Smooth muscle cell (in vitro differentiated cells): Measurements from ENCODE around the gene THSD4. TPM values are rescaled to one million over a fixed set of nuclear protein-coding genes. Genes with fewer than 3 reads are reported as not detected.
A peak's percentile ranks its signal among the peaks of the same experiment; 100 is the strongest.

ENCODE experiments used
- DNase-seq: peaks from one replicate; lab custom pipeline; 2025; ENCODE audit not compliant: unreplicated experiment; lab: John Stamatoyannopoulos, UW
- H2AFZ ChIP-seq: fragments of 200-600 bp; sonication (generic); 2 replicates; pipeline ENCODE4 v1.6.0; 2016; ENCODE audit warnings: antibody characterized with exemption, low read depth, mild to moderate bottlenecking
- H3F3A ChIP-seq: fragments of 200-600 bp; sonication (generic); 2 replicates; pipeline ENCODE4 v1.6.0; 2017; ENCODE audit warnings: antibody characterized with exemption, low read depth
- H3K27ac ChIP-seq: fragments of 200-600 bp; sonication (generic); 2 replicates; pipeline ENCODE4 v1.5.1; 2016; ENCODE audit warnings: low read depth, mild to moderate bottlenecking
- H3K27me3 ChIP-seq: fragments of 200-600 bp; sonication (generic); 2 replicates; pipeline ENCODE4 v1.6.1; 2016; ENCODE audit warnings: low read depth, mild to moderate bottlenecking
- H3K36me3 ChIP-seq: fragments of 200-600 bp; sonication (generic); 2 replicates; pipeline ENCODE4 v1.5.1; 2016; ENCODE audit warnings: low read depth
- H3K4me1 ChIP-seq: fragments of 200-600 bp; sonication (generic); 2 replicates; pipeline ENCODE4 v1.5.1; 2016; ENCODE audit warnings: low read depth
- H3K4me2 ChIP-seq: fragments of 200-600 bp; sonication (generic); 2 replicates; pipeline ENCODE4 v1.6.0; 2016; ENCODE audit warnings: mild to moderate bottlenecking
- H3K4me3 ChIP-seq: fragments of 200-600 bp; sonication (generic); 2 replicates; pipeline ENCODE4 v1.5.1; 2016; ENCODE audit warnings: mild to moderate bottlenecking
- H3K79me2 ChIP-seq: fragments of 200-600 bp; sonication (generic); 2 replicates; pipeline ENCODE4 v1.6.0; 2016; ENCODE audit warnings: low read depth, mild to moderate bottlenecking
- H3K9ac ChIP-seq: fragments of 200-600 bp; sonication (generic); 2 replicates; pipeline ENCODE4 v1.6.0; 2016; ENCODE audit warnings: low read depth
- H3K9me3 ChIP-seq: fragments of 200-600 bp; sonication (generic); replicated peaks from 2 replicates; pipeline ENCODE4 v1.5.1; 2016; ENCODE audit warnings: low read depth
- H4K20me1 ChIP-seq: fragments of 200-600 bp; sonication (generic); 2 replicates; pipeline ENCODE4 v1.6.0; 2016; ENCODE audit warnings: low read depth
- CTCF ChIP-seq: fragments of 200-600 bp; sonication (generic); IDR thresholded peaks from 2 replicates; pipeline ENCODE4 v1.5.1; 2017; ENCODE audit warnings: borderline replicate concordance, mild to moderate bottlenecking, antibody characterized with exemption; ENCODE audit not compliant: insufficient read depth, poor library complexity, severe bottlenecking
- WGBS: methylation state at CpG from one replicate; pipeline ENCODE4 v1.1.7; 2016; ENCODE audit warnings: low lambda C conversion rate; 5-methylcytosine and 5-hydroxymethylcytosine counted together
- polyA plus RNA-seq: library from polyadenylated mRNA; unstranded; fragments of >200 nt; fragmentation: Nextera tagmentation; extraction: Ambion mirVana; gene quantifications from 2 replicates; pipeline ENCODE4 v1.2.1, GENCODE V29; 2016
- total RNA-seq: library from RNA; depleted of rRNA; stranded (reverse); fragments of >200 nt; gene quantifications from 2 replicates; pipeline ENCODE4 v1.2.3, GENCODE V29; 2014

THSD4 gene
- total and polyA plus RNA-seq, 2 experiments from 2014 or later: 2.5 to 4.1 TPM

- no peak for TF ChIP-seq CTCF
- H3K4me3 ChIP-seq: peak overlapping the region; percentile 6
- peak overlapping the region; percentile 76 for H3K4me2 ChIP-seq
Observed at GRCh38 chr15:71526060-71526820, 411.0 kb downstream of the THSD4 start.

GRCh38 chr15:71529361-71529760 lies 414.1 kb downstream of the THSD4 start:
- H3K27me3 ChIP-seq: no peaks in the 10 kb centered on the region
- no peak for TF ChIP-seq CTCF
- H3K36me3 ChIP-seq: no peaks in the 10 kb centered on the region
- no peak overlapping the region for H3K4me2 ChIP-seq
- no peak for DNase-seq
- peaks cover 5% of the 10 kb centered on the region for H3K4me1 ChIP-seq
- no peaks in the 10 kb centered on the region for H3K9me3 ChIP-seq
- H3K27ac ChIP-seq: no peak overlapping the region
- H4K20me1 ChIP-seq: no peaks in the 10 kb centered on the region
- H3K4me3 ChIP-seq: no peak overlapping the region
- H3K79me2 ChIP-seq: no peaks in the 10 kb centered on the region
- H2AFZ ChIP-seq: no peak overlapping the region
- WGBS: 97% methylated on average over 1 of the region's 1 CpG
- no peak overlapping the region for H3K9ac ChIP-seq
- peaks cover 5% of the 10 kb centered on the region for H3F3A ChIP-seq

More at GRCh38 chr15:71526060-71526820, 411.0 kb downstream of the THSD4 start:
- Histone ChIP-seq H2AFZ (no peak overlapping the region), H3K9ac (no peak overlapping the region), H3K4me1 (peaks cover 5% of the 10 kb centered on the region), H3F3A (peaks cover 5% of the 10 kb centered on the region), H4K20me1 (no peaks in the 10 kb centered on the region), H3K27ac (peak overlapping the region; percentile 46), H3K27me3 (no peaks in the 10 kb centered on the region), H3K79me2 (no peaks in the 10 kb centered on the region), H3K9me3 (no peaks in the 10 kb centered on the region), H3K36me3 (no peaks in the 10 kb centered on the region)
- 22% methylated on average over 10 of the region's 10 CpGs for WGBS
- DNase-seq: no peak

- no peak for DNase-seq
- H3K27ac ChIP-seq: no peak overlapping the region
- H3K4me3 ChIP-seq: no peak overlapping the region
- H3K27me3 ChIP-seq: no peaks in the 10 kb centered on the region
- no peak overlapping the region for H3K4me2 ChIP-seq
- peaks cover 5% of the 10 kb centered on the region for H3F3A ChIP-seq
- WGBS: 92% methylated on average over 3 of the region's 3 CpGs
- no peak for TF ChIP-seq CTCF
- H2AFZ ChIP-seq: no peak overlapping the region
- H4K20me1 ChIP-seq: no peaks in the 10 kb centered on the region
- peaks cover 5% of the 10 kb centered on the region for H3K4me1 ChIP-seq
- H3K9me3 ChIP-seq: no peaks in the 10 kb centered on the region
- no peak overlapping the region for H3K9ac ChIP-seq
- H3K79me2 ChIP-seq: no peaks in the 10 kb centered on the region
- no peaks in the 10 kb centered on the region for H3K36me3 ChIP-seq
Observed at GRCh38 chr15:71530116-71530515, 414.8 kb downstream of the THSD4 start.

- WGBS: 41% methylated on average over 6 of the region's 6 CpGs
- Histone ChIP-seq H3K4me1 (no peaks in the 10 kb centered on the region), H3K4me3 (no peak overlapping the region), H3K4me2 (no peak overlapping the region), H2AFZ (no peak overlapping the region), H3K27me3 (no peaks in the 10 kb centered on the region), H3F3A (no peaks in the 10 kb centered on the region), H3K27ac (no peak overlapping the region), H3K36me3 (no peaks in the 10 kb centered on the region), H4K20me1 (no peaks in the 10 kb centered on the region), H3K9me3 (no peaks in the 10 kb centered on the region), H3K79me2 (no peaks in the 10 kb centered on the region), H3K9ac (no peak overlapping the region)
- DNase-seq: no peak
- TF ChIP-seq CTCF: peak; percentile 45
Observed at GRCh38 chr15:71532994-71533393, 417.7 kb downstream of the THSD4 start.
